CD4-positive, alpha-beta T cell treated with Interferon alpha-2 for 1 hour (primary cell): ENCODE results near the gene JADE2.

Experiments
- DNase-seq, 2 donors: peaks; one replicate each; pipeline ENCODE4 v3.0.0-alpha.2; 2020 to 2022

JADE2 gene

DNA sequence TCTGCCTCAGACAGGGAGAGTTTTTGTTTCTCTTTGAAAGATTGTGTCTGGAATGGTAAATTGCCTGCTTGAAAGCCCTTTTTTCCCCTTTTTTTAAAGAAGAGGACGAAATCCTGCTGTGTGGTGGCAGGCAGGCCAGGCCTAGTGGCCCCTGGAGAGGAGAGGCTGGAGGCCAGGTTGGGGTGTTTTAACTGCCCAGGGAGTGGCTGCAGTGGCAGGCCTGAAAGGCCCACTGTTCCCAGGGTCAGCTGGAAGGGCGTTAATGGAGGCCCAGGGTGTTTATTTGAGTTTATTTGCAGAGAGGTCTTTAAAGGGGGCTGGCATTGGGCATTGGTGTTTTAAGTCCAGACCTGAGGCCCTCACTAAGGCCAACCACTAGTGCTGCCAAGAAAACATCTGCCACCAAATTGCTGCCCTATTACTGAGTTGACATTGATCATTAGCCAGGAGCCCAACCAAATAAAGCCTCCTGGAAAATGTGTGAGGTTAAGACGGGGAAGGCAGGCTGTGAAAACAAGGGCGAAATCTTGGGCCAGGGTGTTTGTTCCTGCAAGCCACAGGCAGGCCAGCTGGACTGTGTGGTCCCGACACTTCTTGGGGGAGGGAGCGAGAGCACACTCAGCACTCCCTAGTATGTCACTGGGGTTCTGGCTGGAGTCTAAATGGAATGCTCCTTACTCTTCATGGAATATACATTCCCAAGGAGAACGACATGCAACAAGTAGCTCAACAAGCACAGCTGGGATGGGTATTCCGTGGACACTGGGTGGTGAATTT lies 5.0 kb downstream of the JADE2 start:
- DNase-seq = no peak

GRCh38 chr5:134533115-134533815 lies 7.8 kb downstream of the JADE2 start:
- no peak for DNase-seq

DNA sequence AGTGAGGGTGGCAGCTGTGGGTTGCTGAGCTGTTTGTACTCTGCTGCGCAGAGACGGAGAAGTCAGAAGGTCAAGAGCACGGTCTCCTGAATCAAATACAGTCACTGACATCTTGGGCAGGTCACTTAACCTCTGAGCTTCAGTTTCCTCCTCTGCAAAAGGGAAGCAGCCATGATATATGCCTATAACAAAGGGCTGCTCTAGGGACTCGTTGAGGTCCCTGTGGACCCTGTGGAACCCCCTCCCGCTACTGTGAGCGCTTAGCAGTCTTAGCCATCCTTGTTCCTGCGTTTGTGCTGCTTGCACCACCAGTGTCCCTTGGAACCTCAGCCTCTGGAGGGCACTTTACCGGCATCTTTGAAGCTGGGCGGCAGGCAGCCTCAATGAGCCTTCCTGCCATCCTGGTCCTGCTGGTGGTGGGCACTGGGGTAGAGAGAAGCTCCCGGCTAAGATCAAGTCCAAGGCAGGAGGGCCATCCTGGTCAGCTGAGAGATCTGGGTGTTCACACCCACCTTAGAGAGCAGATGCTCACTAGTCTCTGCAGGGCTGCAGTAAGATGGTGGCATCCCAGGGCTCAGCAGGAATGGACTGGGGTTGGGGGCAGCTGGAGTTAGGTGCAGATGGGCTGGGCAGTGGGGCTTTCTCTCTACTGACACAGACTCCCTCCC lies 8.7 kb downstream of the JADE2 start:
- no peak for DNase-seq

- DNase-seq = no peak
Measured at GRCh38 chr5:134534726-134535110, 9.2 kb downstream of the JADE2 start.

DNA sequence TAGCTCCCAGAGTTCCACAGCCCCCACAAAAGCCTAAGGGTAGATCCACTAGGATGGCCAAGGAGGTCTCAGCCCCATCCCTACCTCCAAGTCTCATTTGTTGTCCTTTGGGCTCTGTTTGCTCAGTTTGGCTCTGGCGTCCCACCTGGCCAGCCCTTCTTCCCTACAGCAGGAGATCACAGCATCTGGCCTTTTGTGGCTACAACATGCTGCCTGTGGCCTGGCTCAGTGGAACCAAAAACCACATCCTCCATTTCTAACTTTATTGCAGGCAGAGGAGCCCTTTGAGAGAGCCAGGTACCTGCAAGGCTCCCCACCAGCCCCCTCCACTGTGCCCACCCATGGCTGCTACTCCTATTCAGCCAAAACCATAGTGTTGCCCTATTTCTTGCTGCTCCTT lies 11.4 kb downstream of the JADE2 start:
- no peak for DNase-seq

DNA sequence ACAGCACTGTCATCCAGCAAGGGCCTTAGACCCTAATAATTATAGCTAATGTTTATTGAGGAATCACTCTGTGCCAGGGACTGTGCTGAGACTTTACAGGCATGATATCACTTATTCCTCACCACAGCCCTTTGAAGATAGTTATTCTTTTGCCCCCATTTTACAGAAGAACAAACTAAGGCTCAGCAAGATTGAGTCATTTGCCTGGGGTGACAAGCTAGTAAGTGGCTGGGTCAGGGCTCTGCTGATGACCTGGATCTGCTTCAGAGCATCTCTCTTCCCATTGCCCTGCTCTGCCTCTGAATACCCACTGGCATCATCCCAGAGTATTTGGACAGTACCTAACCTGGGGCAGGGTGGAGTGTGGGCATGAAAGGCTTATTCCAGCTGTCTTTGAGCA lies 11.8 kb downstream of the JADE2 start:
- DNase-seq = no peak

GRCh38 chr5:134538296-134538695 lies 12.8 kb downstream of the JADE2 start:
- DNase-seq = no peak

GRCh38 chr5:134539732-134540131 lies 14.3 kb downstream of the JADE2 start:
- DNase-seq = no peak

GRCh38 chr5:134540747-134541733 lies 15.6 kb downstream of the JADE2 start:
- peak in 1 of 2 donors; percentile 16 for DNase-seq

- no peak for DNase-seq
Measured at GRCh38 chr5:134541736-134542376, 16.4 kb downstream of the JADE2 start.

DNA sequence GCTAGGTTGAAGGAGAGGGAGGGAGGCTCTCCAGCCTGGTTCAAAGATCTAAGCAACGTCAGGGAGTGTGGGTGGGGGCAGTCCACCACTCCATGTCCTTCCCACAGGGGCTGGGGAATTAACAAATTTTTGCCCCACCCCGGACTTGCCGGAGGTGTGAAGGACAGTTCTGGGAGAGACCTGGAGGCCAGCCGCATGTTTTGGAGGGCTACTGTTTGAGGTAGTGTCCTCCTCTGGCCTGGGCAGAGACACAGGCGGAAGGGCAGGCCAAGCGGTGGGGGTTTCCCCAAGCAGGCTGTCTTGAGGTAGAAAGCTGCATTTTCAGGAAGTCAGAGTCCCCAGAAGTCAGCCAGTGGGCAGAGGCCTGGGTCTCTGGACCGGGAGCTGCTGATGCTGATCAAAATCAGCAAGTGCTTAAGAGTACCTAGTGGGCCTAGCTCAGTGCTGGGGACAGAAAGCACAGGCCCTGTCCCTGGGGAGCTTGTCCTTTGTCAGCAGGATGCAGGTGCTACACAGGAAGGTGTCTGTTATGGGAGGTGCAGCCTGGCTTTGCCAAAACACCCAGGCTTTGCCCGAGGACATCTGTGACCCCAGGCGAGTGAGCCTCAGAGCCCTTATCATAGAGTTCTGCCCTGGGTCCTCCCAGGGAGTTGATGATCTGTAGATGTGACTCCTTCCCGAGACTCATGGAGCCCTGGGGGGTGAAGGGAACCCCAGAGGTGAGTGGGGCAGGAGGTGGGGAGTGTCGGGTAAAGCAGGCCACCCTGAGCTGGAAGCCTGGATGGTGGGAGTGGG lies 18.5 kb downstream of the JADE2 start:
- peak; percentile 52 to 59 for DNase-seq

DNA sequence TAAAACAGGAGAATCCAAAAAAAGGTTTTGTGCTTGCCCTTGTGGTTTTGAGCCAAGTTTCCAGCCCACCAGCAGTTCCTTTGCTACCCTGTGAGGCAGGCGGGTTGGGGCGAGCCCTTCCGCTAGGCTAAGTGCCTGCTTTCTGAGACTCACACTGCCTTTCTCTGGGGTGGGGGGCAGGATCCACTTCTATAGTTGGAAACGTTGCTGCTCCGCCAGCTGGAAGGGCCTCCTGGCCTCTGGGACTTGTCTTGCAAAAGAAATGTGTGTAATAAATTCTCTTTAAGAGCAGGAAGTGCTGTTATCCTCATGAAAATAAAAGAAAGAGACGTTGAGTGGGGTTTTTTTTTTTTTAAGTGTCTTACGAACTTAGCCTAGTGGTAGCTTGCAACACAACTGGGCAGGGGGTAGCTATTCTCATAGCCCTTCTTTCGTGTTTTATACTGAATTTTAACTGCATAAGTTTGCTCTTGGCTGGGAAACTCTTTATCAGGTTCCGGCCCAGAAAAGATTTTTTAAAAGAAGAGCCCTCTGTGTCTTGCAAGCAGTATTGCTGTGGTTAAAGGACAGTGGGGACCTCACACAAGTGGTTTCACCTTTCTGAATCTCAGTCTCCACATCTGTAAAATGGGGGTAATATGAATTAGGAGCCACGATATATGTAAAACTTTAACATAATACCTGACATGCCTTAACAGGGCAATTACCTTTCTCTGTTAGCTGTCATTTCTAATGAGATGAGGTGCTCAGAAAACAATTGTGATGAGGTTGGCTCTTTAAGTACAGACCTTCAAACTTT lies 19.8 kb downstream of the JADE2 start:
- DNase-seq = no peak

DNA sequence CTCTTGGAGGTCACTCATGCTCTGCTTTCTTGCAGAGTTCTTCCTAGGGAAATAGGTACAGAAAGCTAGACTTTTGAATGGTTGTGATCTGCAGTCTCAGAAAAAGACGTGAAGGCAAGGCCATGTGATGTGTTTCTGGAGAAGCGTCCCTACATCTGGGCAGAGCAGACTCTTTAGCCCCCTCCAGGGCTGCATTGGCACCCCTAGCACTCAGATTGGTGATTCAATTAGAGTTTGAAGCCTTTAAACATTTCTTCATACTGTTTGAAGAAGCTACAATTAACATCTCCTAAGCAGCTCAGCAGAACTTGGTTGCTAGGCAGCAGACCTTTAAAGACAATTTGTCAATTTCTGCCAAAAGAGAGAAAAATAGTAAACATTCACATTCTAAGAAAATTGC lies 21.6 kb downstream of the JADE2 start:
- no peak for DNase-seq

GRCh38 chr5:134547579-134547978 lies 22.1 kb downstream of the JADE2 start:
- DNase-seq = no peak

GRCh38 chr5:134547999-134548658 lies 22.7 kb downstream of the JADE2 start:
- no peak for DNase-seq

DNA sequence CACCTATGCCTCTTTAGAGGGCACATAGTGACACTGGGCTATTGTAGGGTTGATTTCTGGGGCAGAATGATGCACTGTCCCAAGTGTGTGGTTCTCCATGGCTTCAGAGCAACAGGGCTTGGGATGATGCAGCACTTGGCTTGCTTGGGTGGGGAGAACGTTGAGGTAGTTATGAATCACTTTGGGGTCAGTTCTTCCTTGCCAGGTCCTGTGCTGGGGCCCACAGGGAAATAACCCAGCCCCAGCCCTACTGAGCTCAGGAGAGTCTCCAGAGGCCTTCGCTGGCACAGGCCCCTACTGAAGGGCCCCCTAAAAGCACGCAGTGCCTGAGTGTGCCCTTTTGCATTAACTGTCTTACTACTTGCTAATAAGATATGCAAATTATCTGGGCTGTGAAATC lies 24.2 kb downstream of the JADE2 start:
- DNase-seq = no peak

DNA sequence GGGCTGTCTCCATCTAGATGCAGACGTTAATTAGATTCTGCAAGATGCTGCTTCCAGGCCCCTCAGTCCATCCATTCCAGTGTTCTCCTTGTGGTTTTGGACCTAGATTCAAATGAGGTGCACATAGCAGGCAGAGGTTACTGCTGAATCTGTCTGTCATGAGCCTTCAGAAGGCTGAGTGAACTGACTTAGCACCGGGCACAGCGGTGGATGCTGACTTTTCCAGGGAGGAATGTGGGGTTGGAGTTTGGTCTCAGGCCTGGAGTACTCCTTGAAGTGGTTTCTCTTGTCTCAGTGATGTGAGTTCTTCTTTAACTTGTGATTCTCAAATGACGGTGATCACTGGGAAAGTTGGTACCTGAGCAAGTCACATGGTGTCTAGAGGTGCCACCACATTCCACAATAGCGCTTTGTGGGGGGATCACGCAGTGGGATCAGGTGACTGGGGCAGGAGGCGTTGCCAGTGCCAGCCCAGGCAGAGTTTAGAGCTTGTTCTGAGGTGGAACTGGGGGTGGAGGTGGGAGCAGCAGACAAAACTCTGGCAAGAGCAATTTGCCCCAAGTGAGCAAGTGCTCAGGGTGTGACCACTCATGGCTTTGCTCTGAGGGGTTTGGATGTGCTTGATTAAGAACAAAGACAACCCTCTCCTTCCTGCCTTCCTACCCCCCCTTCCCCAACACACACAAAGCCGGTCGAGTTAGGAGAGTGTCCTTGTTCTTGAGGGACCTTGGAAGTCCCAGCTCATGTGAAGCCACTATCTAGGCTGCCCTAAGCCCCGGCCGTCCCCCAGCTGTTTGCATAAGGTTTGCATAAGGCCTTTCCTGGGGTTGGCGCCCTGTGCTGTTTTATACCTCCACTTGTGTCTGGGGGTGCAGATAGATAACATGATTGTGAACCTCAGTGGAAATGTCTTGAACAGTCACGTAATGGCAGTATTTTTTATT lies 25.1 kb downstream of the JADE2 start:
- DNase-seq = no peak

DNA sequence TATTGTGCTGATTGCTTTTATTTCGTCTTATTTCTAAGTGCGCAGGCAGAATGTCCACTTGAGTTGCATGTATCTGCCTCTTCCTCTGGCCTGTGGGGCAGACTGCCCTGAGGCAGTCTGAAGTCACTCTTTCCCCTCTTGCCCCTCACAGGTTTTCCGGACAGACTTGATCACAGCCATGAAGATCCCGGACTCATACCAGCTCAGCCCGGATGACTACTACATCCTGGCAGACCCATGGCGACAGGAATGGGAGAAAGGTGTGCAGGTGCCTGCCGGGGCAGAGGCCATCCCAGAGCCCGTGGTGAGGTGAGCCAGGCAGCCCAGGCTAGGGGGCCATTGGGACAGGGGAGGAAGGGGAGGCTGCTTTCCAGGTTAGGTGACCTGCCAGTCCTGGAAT lies 26.4 kb downstream of the JADE2 start:
- DNase-seq = no peak

DNA sequence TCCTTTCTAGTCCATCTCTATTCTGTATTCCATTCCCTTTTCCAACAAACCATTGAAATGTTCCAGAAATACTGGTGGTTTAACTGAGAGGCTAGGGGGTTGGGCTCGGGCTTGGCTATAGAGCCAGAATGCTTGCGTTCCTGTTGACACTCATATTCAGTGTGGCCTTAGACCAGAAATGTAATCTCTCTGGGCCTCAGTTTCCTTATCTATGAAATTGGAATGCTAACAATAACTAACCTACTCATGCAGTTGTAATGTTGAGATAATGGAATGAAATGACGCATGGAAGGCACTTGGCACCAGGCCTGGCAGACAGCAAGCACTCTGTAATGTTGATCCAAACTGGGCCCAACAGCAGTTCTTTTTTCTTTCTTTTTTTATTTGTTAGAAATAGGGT lies 26.8 kb downstream of the JADE2 start:
- DNase-seq = no peak
